K562 (cell line): ENCODE data around the gene NAT9. TPM values are rescaled to one million over a fixed set of nuclear protein-coding genes. Genes with fewer than 3 reads are reported as not detected.

Experiments used
- ATF1 ChIP-seq, 2 experiments: fragments of 450-650 bp in 1 of 2; IDR thresholded peaks; 2 replicates each; pipeline ENCODE4 v1.6.1; 2016; ENCODE audit warnings: missing compliant biosample characterization in 1 of 2, missing genetic modification characterization in 1 of 2
- HDGF ChIP-seq: fragments of 450-650 bp; IDR thresholded peaks from 2 replicates; pipeline ENCODE4 v1.6.1; 2016
- MTA2 ChIP-seq: fragments of 450-650 bp; IDR thresholded peaks from 2 replicates; pipeline ENCODE4 v1.6.1; 2016; ENCODE audit warnings: low read depth
- NFE2 ChIP-seq: IDR thresholded peaks from 2 replicates; pipeline ENCODE4 v1.6.1; 2014; ENCODE audit warnings: antibody characterized with exemption, low read depth
- SP2 ChIP-seq: IDR thresholded peaks from 2 replicates; pipeline ENCODE4 v1.6.1; 2011; ENCODE audit warnings: mild to moderate bottlenecking, low read depth, low read length, moderate library complexity; ENCODE audit not compliant: poor library complexity, severe bottlenecking; ENCODE audit errors: extremely low read depth
- YY1 ChIP-seq, 3 experiments: IDR thresholded peaks; 2 replicates each; pipeline ENCODE4 v1.6.1; 2011; ENCODE audit warnings: low read length in 2 of 3, mild to moderate bottlenecking in 2 of 3, moderate library complexity in 2 of 3, borderline replicate concordance in 1 of 3, control low read depth in 1 of 3, low read depth in 1 of 3; ENCODE audit not compliant: insufficient read depth in 3 of 3, insufficient replicate concordance in 2 of 3, control insufficient read depth in 1 of 3, insufficient read length in 1 of 3; ENCODE audit errors: extremely low read depth in 1 of 3
- ZNF57 ChIP-seq: fragments of 450-650 bp; formaldehyde crosslinking; IDR thresholded peaks from 2 replicates; pipeline ENCODE4 v1.4.0; 2020; ENCODE audit warnings: mild to moderate bottlenecking, moderate library complexity
- polyA plus RNA-seq, 8 experiments: library from polyadenylated mRNA; depleted of rRNA in 4 of 8; stranded (reverse) in 5 of 8; unstranded in 3 of 8; fragments of >200 nt; fragmentation: Nextera tagmentation in 2 of 8; fragmentation: Illumina TruSeq in 1 of 8; extraction: Ambion mirVana in 2 of 8; extraction: Trizol in 1 of 8; gene quantifications; 2 replicates each; pipeline versions ENCODE4 v1.2.1 to v1.2.3, GENCODE V29; 2011 to 2014; ENCODE audit warnings: inconsistent platforms in 1 of 8, missing spikeins in 1 of 8
- total RNA-seq, 7 experiments: library from RNA; depleted of rRNA in 6 of 7; stranded (reverse); fragments of >200 nt in 6 of 7; fragmentation: Illumina TruSeq in 2 of 7; extraction: Trizol in 2 of 7; gene quantifications; 2 replicates each; pipeline versions ENCODE4 v1.2.1 to v1.2.3, GENCODE V29; 2011 to 2021; ENCODE audit warnings: low replicate concordance in 1 of 7
- TF ChIP-seq, protein P1 (sequence below): fragments of 450-650 bp; IDR thresholded peaks from 2 replicates; pipeline ENCODE4 v1.6.1; 2016; ENCODE audit warnings: borderline replicate concordance
- TF ChIP-seq, protein P2 (sequence below): fragments of 450-650 bp; IDR thresholded peaks from 2 replicates; pipeline ENCODE4 v1.6.1; 2018; ENCODE audit not compliant: partially characterized antibody
- TF ChIP-seq, protein P3 (sequence below): sonication (generic); formaldehyde crosslinking; IDR thresholded peaks from 2 replicates; pipeline ENCODE4 v1.8.1; 2022; ENCODE audit warnings: missing genetic modification reagents
- TF ChIP-seq, protein P4 (sequence below): fragments of 450-650 bp; IDR thresholded peaks from 2 replicates; pipeline ENCODE4 v1.7.0; 2016; ENCODE audit warnings: borderline replicate concordance
- TF ChIP-seq, protein P5 (sequence below): sonication (generic); formaldehyde crosslinking; IDR thresholded peaks from 2 replicates; pipeline ENCODE4 v1.9.0; 2022; ENCODE audit warnings: mild to moderate bottlenecking, missing genetic modification reagents
- TF ChIP-seq, protein P6 (sequence below): sonication (generic); formaldehyde crosslinking; IDR thresholded peaks from 2 replicates; pipeline ENCODE4 v1.8.0; 2022; ENCODE audit warnings: missing genetic modification reagents, mild to moderate bottlenecking, borderline replicate concordance

NAT9 gene
- total and polyA plus RNA-seq, 9 of the 15 experiments (the other 6 are each of a cell fraction or from before 2014, with no cell fraction given), result 4.2 to 63.6 (median 40.8) TPM

DNA sequence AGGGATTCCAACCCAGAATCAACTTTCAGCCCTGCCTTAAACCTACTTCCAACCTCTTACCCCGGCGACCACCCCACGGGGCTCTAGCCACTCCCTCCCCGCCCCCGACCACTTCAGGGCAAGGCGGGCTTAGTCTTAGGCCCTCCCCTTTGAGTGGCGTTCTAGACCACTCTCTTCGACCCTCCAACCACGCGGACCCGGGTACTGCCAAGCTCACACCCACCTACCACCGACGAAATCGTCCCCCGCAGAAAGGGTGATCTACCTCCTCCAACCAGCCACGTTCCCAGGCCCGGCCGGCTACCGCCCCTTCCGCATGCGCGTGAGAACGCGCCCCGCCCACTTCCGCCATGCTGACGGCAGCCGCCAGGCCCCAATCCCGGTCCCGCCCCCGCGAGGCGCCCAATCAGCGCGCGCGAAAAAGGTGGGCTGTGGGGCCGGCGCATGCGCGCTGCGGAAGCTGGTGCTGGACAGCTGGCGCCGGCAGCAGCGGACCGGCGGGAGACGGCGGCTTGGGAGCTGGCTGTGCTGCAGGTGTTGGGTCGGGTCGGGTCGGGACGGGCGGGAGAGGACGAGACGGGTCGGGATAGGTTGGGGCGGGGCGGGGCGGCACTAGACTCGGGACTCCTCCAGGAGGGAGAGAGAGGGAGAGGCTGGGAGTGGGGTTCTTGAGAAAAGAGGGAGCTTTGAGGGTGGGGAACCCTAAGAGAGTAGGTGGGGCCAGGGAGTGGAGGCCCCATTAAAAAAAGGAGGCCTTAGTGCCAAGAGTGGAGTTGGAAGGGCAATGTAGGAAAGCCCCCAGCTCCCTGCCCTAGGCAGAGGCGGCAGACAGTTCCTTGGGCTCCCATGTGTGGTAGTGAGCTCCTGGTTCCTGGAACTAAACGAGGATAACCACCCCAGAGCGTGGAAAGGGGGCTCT, at the start of gene NAT9 (continued):
- TF ChIP-seq YY1 (IDR thresholded peaks at IDR 0.05; ENCODE audit: borderline replicate concordance in 1 of 3, control insufficient read depth in 1 of 3, extremely low read depth in 1 of 3, insufficient read depth in 3 of 3, insufficient read length in 1 of 3, insufficient replicate concordance in 2 of 3, low read depth in 1 of 3, low read length in 2 of 3), result peak in 2 of 3 experiments; percentile 66 to 78
- TF ChIP-seq, protein P1, sequence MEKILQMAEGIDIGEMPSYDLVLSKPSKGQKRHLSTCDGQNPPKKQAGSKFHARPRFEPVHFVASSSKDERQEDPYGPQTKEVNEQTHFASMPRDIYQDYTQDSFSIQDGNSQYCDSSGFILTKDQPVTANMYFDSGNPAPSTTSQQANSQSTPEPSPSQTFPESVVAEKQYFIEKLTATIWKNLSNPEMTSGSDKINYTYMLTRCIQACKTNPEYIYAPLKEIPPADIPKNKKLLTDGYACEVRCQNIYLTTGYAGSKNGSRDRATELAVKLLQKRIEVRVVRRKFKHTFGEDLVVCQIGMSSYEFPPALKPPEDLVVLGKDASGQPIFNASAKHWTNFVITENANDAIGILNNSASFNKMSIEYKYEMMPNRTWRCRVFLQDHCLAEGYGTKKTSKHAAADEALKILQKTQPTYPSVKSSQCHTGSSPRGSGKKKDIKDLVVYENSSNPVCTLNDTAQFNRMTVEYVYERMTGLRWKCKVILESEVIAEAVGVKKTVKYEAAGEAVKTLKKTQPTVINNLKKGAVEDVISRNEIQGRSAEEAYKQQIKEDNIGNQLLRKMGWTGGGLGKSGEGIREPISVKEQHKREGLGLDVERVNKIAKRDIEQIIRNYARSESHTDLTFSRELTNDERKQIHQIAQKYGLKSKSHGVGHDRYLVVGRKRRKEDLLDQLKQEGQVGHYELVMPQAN, result peak; percentile 97
- TF ChIP-seq, protein P2, sequence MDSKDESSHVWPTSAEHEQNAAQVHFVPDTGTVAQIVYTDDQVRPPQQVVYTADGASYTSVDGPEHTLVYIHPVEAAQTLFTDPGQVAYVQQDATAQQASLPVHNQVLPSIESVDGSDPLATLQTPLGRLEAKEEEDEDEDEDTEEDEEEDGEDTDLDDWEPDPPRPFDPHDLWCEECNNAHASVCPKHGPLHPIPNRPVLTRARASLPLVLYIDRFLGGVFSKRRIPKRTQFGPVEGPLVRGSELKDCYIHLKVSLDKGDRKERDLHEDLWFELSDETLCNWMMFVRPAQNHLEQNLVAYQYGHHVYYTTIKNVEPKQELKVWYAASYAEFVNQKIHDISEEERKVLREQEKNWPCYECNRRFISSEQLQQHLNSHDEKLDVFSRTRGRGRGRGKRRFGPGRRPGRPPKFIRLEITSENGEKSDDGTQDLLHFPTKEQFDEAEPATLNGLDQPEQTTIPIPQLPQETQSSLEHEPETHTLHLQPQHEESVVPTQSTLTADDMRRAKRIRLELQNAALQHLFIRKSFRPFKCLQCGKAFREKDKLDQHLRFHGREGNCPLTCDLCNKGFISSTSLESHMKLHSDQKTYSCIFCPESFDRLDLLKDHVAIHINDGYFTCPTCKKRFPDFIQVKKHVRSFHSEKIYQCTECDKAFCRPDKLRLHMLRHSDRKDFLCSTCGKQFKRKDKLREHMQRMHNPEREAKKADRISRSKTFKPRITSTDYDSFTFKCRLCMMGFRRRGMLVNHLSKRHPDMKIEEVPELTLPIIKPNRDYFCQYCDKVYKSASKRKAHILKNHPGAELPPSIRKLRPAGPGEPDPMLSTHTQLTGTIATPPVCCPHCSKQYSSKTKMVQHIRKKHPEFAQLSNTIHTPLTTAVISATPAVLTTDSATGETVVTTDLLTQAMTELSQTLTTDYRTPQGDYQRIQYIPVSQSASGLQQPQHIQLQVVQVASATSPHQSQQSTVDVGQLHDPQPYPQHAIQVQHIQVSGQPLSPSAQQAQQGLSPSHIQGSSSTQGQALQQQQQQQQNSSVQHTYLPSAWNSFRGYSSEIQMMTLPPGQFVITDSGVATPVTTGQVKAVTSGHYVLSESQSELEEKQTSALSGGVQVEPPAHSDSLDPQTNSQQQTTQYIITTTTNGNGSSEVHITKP, result peak; percentile 63
- TF ChIP-seq, protein P3, sequence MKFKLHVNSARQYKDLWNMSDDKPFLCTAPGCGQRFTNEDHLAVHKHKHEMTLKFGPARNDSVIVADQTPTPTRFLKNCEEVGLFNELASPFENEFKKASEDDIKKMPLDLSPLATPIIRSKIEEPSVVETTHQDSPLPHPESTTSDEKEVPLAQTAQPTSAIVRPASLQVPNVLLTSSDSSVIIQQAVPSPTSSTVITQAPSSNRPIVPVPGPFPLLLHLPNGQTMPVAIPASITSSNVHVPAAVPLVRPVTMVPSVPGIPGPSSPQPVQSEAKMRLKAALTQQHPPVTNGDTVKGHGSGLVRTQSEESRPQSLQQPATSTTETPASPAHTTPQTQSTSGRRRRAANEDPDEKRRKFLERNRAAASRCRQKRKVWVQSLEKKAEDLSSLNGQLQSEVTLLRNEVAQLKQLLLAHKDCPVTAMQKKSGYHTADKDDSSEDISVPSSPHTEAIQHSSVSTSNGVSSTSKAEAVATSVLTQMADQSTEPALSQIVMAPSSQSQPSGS, result no peak
- TF ChIP-seq, protein P4, sequence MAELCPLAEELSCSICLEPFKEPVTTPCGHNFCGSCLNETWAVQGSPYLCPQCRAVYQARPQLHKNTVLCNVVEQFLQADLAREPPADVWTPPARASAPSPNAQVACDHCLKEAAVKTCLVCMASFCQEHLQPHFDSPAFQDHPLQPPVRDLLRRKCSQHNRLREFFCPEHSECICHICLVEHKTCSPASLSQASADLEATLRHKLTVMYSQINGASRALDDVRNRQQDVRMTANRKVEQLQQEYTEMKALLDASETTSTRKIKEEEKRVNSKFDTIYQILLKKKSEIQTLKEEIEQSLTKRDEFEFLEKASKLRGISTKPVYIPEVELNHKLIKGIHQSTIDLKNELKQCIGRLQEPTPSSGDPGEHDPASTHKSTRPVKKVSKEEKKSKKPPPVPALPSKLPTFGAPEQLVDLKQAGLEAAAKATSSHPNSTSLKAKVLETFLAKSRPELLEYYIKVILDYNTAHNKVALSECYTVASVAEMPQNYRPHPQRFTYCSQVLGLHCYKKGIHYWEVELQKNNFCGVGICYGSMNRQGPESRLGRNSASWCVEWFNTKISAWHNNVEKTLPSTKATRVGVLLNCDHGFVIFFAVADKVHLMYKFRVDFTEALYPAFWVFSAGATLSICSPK, result 0 out of 2 replicates have a peak, but pooled peaks have one; percentile 38
- peak; percentile 54 for TF ChIP-seq SP2
- no peak for TF ChIP-seq NFE2
- TF ChIP-seq, protein P5, sequence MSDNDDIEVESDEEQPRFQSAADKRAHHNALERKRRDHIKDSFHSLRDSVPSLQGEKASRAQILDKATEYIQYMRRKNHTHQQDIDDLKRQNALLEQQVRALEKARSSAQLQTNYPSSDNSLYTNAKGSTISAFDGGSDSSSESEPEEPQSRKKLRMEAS (CRISPR knock-in tag), result peak; percentile 92
- TF ChIP-seq, protein P6, sequence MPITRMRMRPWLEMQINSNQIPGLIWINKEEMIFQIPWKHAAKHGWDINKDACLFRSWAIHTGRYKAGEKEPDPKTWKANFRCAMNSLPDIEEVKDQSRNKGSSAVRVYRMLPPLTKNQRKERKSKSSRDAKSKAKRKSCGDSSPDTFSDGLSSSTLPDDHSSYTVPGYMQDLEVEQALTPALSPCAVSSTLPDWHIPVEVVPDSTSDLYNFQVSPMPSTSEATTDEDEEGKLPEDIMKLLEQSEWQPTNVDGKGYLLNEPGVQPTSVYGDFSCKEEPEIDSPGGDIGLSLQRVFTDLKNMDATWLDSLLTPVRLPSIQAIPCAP (CRISPR knock-in tag), result no peak
- no peak for TF ChIP-seq ZNF57 (CRISPR knock-in tag)
- no peak for TF ChIP-seq HDGF
- no peak for TF ChIP-seq ATF1 (CRISPR knock-in tag; IDR thresholded peaks at IDR 0.05)
- peak; percentile 82 for TF ChIP-seq ATF1 (tag; IDR thresholded peaks at IDR 0.05)
- TF ChIP-seq MTA2, result no peak
